Neuron (in vitro differentiated cells): ENCODE measurements around the gene HCCS.

Source experiments
- H2AFZ ChIP-seq: one replicate; pipeline ENCODE4 v1.6.1; 2013; ENCODE audit warnings: low read depth, mild to moderate bottlenecking, inconsistent platforms, low read length, moderate library complexity
- H3K27me3 ChIP-seq: one replicate; pipeline ENCODE4 v1.6.1; 2013; ENCODE audit warnings: low read length; ENCODE audit not compliant: insufficient read depth
- H3K36me3 ChIP-seq: one replicate; pipeline ENCODE4 v1.6.1; 2013; ENCODE audit warnings: low read length; ENCODE audit not compliant: insufficient read depth
- H3K4me1 ChIP-seq: one replicate; pipeline ENCODE4 v1.6.1; 2013; ENCODE audit warnings: low read length; ENCODE audit not compliant: insufficient read depth
- H3K4me3 ChIP-seq: 2 replicates; pipeline ENCODE4 v1.5.1; 2013; ENCODE audit warnings: mild to moderate bottlenecking, low read length, moderate library complexity
- H3K9me3 ChIP-seq: one replicate; pipeline ENCODE4 v1.6.1; 2013; ENCODE audit warnings: low read length

HCCS gene

GRCh38 chrX:11131146-11131545, 20.0 kb downstream of the HCCS start:
- Histone ChIP-seq H3K4me3 (no peak overlapping the region), H3K4me1 (no peaks in the 10 kb centered on the region), H3K36me3 (no peaks in the 10 kb centered on the region), H3K9me3 (no peaks in the 10 kb centered on the region), H2AFZ (no peak overlapping the region), H3K27me3 (no peaks in the 10 kb centered on the region)

- Histone ChIP-seq H3K27me3 (no peaks in the 10 kb centered on the region), H3K36me3 (no peaks in the 10 kb centered on the region), H2AFZ (no peak overlapping the region), H3K4me1 (no peaks in the 10 kb centered on the region), H3K4me3 (no peak overlapping the region), H3K9me3 (no peaks in the 10 kb centered on the region)
Observed at GRCh38 chrX:11135564-11136185, 24.5 kb downstream of the HCCS start.

GRCh38 chrX:11137543-11138139, 26.5 kb downstream of the HCCS start:
- H3K4me1 ChIP-seq = no peaks in the 10 kb centered on the region
- H3K36me3 ChIP-seq = no peaks in the 10 kb centered on the region
- no peaks in the 10 kb centered on the region for H3K9me3 ChIP-seq
- no peak overlapping the region for H2AFZ ChIP-seq
- no peaks in the 10 kb centered on the region for H3K27me3 ChIP-seq
- no peak overlapping the region for H3K4me3 ChIP-seq

GRCh38 chrX:11138498-11139390, 27.6 kb downstream of the HCCS start:
- Histone ChIP-seq H2AFZ (no peak overlapping the region), H3K4me3 (no peak overlapping the region), H3K36me3 (no peaks in the 10 kb centered on the region), H3K4me1 (no peaks in the 10 kb centered on the region), H3K27me3 (no peaks in the 10 kb centered on the region), H3K9me3 (no peaks in the 10 kb centered on the region)

- Histone ChIP-seq H3K9me3 (no peaks in the 10 kb centered on the region), H3K36me3 (no peaks in the 10 kb centered on the region), H3K4me1 (no peaks in the 10 kb centered on the region), H3K4me3 (no peak overlapping the region), H2AFZ (no peak overlapping the region), H3K27me3 (no peaks in the 10 kb centered on the region)
Observed at GRCh38 chrX:11143931-11144678, 33.0 kb downstream of the HCCS start.

GRCh38 chrX:11146411-11146810, 35.3 kb downstream of the HCCS start:
- Histone ChIP-seq H2AFZ (no peak overlapping the region), H3K36me3 (no peaks in the 10 kb centered on the region), H3K9me3 (no peaks in the 10 kb centered on the region), H3K27me3 (no peaks in the 10 kb centered on the region), H3K4me3 (no peak overlapping the region), H3K4me1 (peaks cover under 1% of the 10 kb centered on the region)

DNA sequence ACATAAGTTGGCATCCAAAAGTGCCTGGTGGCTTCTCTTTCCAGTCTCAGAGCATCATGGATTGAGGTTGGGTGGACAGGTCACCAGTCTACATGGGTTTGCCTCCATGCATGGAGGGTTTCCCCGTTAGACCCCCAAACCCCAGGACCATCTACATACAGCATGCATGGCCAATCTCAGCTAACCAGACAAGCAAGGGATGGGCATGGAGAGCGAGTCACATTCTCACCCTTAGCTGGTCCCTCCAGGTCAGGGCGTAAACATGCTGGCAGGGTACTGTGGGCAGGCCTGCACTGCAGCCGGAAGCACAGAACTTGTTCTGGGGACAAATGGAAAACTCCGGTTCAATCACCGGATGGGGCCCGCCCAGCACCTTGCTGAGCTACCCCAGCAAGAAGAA, 37.3 kb downstream of the HCCS start:
- Histone ChIP-seq H3K4me1 (peaks cover 4% of the 10 kb centered on the region), H3K27me3 (no peaks in the 10 kb centered on the region), H3K4me3 (no peak overlapping the region), H2AFZ (no peak overlapping the region), H3K9me3 (no peaks in the 10 kb centered on the region), H3K36me3 (no peaks in the 10 kb centered on the region)

DNA sequence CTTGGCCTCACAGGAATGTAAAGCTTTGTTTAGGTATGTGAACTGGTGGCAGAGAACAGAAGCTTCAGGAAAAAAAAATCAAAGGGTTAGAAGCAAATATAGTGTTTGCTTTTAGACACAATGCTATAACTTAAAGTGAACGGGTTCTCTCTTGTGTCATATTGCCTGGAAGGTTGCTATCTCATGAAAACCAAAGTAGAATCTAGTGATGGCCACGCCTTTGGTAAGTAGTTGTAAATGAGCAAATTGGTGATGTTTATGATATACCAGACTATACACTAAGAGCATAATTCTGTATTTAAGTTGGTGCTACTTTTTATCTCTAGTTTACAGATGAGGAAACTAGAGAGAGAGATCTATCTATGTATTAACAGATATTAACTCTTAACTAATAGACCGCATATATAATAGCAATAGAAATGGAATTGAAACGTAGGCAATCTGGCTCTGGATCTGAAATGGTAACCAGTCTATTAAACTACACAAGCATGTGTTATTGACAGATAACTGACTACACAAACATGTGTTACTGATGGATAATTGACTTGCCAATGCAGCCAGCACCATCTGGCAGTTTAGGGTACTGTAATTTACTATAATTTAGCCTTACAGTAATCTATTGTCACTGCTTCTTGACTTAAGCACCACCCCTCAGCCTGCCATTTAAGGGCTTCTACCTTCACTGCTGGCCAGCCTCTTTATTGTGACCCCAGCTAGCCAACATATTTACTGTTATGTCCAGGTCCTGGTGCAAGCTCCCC, 40.8 kb downstream of the HCCS start:
- Histone ChIP-seq H3K4me1 (peaks cover 4% of the 10 kb centered on the region), H3K27me3 (no peaks in the 10 kb centered on the region), H3K4me3 (no peak overlapping the region)

DNA sequence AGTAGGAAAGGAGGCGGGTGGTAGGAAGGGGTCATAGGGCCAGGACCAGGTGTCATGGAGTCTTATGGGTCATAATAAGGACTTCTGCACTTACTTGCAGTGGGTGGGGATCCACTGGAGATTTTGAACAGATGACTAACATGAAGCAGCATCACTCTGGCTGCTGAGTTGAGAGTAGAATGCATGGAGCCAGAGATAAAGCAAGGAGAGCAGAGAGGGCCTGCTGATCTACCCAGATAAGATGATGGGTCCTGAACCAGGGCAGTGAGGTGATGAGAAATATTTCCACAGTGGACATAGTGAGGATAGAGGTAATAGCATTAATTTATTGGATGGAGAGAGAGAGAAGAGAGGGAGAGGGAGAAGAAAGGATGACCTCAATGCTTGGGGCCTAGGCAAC, 48.0 kb downstream of the HCCS start:
- no peak overlapping the region for H3K4me3 ChIP-seq
- no peaks in the 10 kb centered on the region for H3K27me3 ChIP-seq
- no peak overlapping the region for H2AFZ ChIP-seq
- H3K4me1 ChIP-seq = no peaks in the 10 kb centered on the region
- no peaks in the 10 kb centered on the region for H3K9me3 ChIP-seq
- H3K36me3 ChIP-seq = no peaks in the 10 kb centered on the region

More for the DNA sequence above, 40.8 kb downstream of the HCCS start:
- Histone ChIP-seq H3K9me3 (no peaks in the 10 kb centered on the region), H2AFZ (no peak overlapping the region), H3K36me3 (no peaks in the 10 kb centered on the region)

GRCh38 chrX:11164433-11164832, 53.3 kb downstream of the HCCS start:
- Histone ChIP-seq H3K36me3 (no peaks in the 10 kb centered on the region), H2AFZ (no peak overlapping the region), H3K9me3 (no peaks in the 10 kb centered on the region), H3K4me1 (no peaks in the 10 kb centered on the region), H3K27me3 (peaks cover 2% of the 10 kb centered on the region), H3K4me3 (no peak overlapping the region)

GRCh38 chrX:11171956-11172355, 60.8 kb downstream of the HCCS start:
- Histone ChIP-seq H2AFZ (no peak overlapping the region), H3K9me3 (no peaks in the 10 kb centered on the region), H3K4me3 (no peak overlapping the region), H3K4me1 (no peaks in the 10 kb centered on the region), H3K36me3 (no peaks in the 10 kb centered on the region), H3K27me3 (peaks cover 2% of the 10 kb centered on the region)

- no peak overlapping the region for H3K4me3 ChIP-seq
- H3K9me3 ChIP-seq = no peaks in the 10 kb centered on the region
- H2AFZ ChIP-seq = no peak overlapping the region
- peaks cover 2% of the 10 kb centered on the region for H3K27me3 ChIP-seq
- no peaks in the 10 kb centered on the region for H3K36me3 ChIP-seq
- H3K4me1 ChIP-seq = no peaks in the 10 kb centered on the region
Observed at GRCh38 chrX:11172415-11172814, 61.3 kb downstream of the HCCS start.
